NCI-H2171 treated with DMSO at 0.1 percent for 48 hours (cell line): ENCODE data around the gene PLPPR3.
A peak's percentile ranks its signal among the peaks of the same experiment; 100 is the strongest.

Source experiments
- DNase-seq: peaks from one replicate; lab custom pipeline; 2025; lab: John Stamatoyannopoulos, UW

PLPPR3 gene

GRCh38 chr19:821825-822503 lies at the start of gene PLPPR3:
TSS of gene PLPPR3 (minus strand) at chr19:821955. CDS start at chr19:821559, 396 bp downstream.
- DNase-seq = peak; percentile 13

- no peak for DNase-seq
Measured at GRCh38 chr19:870963-871401, 49.2 kb upstream of the PLPPR3 start.

- DNase-seq = no peak
Measured at GRCh38 chr19:870314-870713, 48.6 kb upstream of the PLPPR3 start.

- DNase-seq = no peak
Measured at GRCh38 chr19:869245-870177, 47.8 kb upstream of the PLPPR3 start.

- DNase-seq = no peak
Measured at GRCh38 chr19:868458-869244, 46.9 kb upstream of the PLPPR3 start.

GRCh38 chr19:867855-868457 lies 46.2 kb upstream of the PLPPR3 start:
- no peak for DNase-seq

- peak; percentile 37 for DNase-seq
Measured at GRCh38 chr19:867301-867793, 45.6 kb upstream of the PLPPR3 start.

- no peak for DNase-seq
Measured at GRCh38 chr19:866769-867300, 45.1 kb upstream of the PLPPR3 start.

GRCh38 chr19:863315-863620 lies 41.5 kb upstream of the PLPPR3 start:
- DNase-seq = no peak

GRCh38 chr19:862581-863314 lies 41.0 kb upstream of the PLPPR3 start:
- no peak for DNase-seq

- no peak for DNase-seq
Measured at GRCh38 chr19:861756-862580, 40.2 kb upstream of the PLPPR3 start.

- no peak for DNase-seq
Measured at GRCh38 chr19:861141-861755, 39.5 kb upstream of the PLPPR3 start.

GRCh38 chr19:858868-859843 lies 37.4 kb upstream of the PLPPR3 start, which contains the start of gene CFD:
TSS of gene CFD (plus strand) at chr19:859664. CDS start at chr19:859690, 26 bp downstream.
- DNase-seq = no peak

GRCh38 chr19:858284-858683 lies 36.5 kb upstream of the PLPPR3 start:
- DNase-seq = no peak

GRCh38 chr19:855566-856120 lies 33.9 kb upstream of the PLPPR3 start:
- no peak for DNase-seq

GRCh38 chr19:855142-855541 lies 33.4 kb upstream of the PLPPR3 start:
- DNase-seq = no peak

GRCh38 chr19:854549-854948 lies 32.8 kb upstream of the PLPPR3 start:
- no peak for DNase-seq
